Measurements from ENCODE around the gene DOK5.
A peak's percentile ranks its signal among the peaks of the same experiment; 100 is the strongest.

DOK5 gene

DNA sequence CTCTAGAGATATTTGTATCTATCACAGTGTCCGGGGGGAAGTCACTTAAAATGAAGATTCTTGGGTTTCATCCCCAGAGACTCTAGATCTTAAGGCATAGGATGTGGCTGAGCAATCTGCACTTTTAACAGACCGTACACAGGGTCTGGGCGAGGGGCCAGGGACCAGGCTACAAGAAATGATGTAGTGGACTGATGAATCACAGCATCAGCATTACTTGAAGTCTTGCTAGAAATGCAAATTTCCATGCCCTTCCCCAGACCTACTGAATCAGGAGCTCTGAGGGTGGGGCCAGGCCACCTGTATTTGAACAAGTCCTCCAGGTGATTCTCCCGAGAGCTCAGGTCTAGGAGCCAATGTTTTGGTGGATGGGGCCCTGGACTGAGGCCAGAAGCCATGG is 168.4 kb downstream of the DOK5 start:
- DNase-seq = peak in 1 of 56 donors; percentile 37

DNA sequence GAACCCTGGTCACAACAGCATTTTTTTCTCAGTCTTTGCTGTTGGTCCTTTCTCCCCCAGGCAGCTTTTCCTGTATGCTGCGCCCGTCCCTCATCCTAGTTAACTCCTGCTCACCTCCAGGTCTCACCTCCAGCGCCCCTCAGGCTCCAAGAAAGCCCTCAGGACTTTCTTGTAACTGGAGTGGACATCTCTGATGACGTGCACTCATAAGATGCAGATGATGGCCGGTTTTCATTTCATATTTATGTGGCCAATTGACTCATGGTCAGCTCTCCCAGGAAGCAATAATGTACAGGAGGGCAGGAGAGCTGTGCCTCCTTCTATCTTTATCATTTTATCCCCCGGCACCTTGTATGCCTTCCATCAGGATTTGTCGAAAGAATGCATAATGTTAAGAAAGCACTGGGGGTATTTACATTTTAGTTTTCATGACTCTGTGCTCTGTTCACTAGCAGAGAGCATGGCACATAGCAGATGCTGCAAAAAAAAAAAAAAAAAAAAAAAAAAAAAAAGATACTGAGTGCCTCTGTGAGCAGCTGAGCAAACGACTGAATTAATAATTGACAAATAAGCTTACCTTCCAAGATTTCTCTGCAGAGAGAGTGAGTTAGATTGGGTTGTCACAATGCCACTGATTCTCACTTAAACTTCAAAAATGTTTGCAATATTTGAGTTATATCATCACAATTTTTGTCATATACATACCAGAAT is 170.2 kb downstream of the DOK5 start:
- no peak for DNase-seq

DNA sequence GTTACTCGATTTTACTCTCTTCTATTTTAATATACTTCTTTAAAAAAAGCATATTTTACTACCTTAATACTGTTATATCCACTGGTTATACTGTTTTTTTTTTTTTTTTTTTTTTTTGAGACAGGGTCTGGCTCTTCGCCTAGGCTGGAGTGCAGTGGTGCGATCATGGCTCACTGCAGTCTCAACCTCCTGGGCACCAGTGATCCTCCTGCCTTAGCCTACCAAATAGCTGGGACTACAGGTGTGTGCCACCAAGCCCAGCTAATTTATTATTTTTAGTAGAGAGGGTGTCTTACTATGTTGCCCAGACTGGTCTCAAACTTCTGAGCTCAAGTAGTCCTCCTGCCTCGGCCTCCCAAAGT is 170.7 kb downstream of the DOK5 start:
- DNase-seq = no peak

DNA sequence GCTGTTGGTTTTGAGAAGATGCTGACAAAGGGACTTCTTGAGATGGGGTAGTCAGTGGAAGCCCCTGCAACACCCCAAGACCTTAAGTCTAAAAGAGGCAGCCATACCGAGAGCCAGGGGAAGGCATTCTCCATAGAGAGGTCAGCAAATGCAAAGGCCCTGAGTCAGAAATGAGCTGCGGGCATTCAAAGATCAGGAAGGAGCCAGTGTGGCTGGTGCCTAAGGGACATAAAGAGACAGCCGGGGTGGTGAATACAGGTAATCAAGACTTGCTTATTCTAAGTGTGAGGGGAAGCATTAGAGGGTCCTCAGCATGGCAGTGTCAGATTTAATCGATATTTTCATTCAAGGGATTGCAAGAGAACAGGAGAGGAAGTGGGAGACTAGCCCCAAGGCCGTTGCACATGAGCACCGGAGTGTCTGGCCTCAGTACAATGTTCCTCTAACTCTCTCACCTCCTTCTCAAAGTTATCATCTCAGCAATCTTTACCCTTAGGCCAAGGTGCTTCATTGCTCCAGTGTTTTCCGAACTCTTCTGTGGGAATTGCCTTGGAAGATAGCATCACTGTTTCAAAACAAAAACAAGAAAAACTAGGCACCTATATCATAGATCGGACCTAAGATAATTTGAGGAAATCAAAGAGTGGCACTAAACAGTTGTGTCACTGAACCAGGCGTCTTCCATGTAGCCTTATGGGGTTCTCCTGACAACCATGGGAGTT is 173.2 kb downstream of the DOK5 start:
- DNase-seq = no peak

DNA sequence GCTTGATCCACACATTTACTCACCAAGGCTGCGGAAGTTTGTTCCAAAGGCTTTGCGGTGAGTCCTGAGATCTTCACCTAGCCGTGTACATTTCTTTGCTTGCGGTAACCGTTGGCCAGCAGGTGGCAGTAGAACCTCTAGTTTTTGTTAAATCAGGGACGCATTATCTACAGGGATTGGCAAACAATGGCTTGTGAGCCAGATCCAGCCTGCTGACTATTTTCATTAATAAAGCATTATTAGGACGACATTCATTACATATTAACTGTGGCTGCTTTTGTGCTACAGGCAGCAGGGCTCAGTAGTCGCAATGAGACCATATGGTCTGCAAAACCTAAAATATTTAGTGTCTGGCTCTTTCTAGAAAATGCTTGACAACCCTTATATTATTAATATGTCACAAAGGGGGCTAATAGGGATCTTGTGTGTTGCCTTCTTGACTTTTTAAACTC is 174.1 kb downstream of the DOK5 start:
- peak in 49 of 56 donors; percentile 1 to 86 (median 43) for DNase-seq

DNA sequence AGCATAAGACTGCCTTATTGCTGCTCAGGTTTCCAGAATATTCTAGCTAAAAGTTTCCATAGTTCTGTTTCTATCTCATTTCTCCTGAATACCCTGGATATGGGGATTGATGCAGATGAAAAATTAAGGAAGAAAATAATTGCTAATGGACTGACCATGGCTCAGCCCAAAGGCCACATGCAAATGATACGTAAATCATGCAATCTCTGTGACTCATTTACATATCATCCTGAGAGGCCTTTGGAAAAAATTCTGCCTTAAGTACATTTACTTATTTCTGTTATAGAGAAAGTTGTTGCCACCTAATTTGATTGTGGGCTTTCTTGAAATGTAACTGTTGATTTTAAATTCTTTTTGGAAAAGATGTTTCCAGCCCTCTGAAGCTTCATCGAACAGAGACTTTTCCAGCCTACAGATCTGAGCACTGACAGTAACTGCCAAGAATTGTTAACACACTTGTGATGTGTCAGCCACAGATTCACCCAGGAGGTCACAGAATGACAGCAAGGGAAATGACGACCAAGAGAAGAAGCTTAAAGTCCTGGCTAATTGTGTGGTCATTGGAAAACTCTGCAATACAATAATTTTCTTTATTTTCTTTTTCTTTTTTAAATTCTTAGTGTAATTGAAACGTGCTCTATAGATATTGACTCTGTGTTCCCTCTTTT is 174.8 kb downstream of the DOK5 start:
- DNase-seq = no peak

DNA sequence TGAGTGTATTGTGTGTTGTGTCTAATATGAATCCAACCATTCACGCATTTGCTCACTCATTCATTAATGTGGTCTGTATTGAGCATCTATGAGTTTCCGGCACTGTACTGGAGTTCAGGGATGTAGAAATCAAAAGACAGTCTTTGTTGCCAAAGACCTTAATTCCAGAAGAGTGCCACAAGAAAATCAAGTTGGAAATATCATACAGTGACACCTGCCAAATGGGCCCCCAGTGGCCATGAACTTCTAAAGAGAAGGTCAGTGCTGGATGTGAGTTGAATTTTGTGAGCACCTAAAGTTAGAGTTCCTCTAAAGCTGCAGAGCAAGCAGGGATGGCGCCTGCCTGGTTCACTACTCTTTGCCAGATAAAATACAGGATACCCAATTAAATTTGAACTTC is 175.9 kb downstream of the DOK5 start:
- no peak for DNase-seq

DNA sequence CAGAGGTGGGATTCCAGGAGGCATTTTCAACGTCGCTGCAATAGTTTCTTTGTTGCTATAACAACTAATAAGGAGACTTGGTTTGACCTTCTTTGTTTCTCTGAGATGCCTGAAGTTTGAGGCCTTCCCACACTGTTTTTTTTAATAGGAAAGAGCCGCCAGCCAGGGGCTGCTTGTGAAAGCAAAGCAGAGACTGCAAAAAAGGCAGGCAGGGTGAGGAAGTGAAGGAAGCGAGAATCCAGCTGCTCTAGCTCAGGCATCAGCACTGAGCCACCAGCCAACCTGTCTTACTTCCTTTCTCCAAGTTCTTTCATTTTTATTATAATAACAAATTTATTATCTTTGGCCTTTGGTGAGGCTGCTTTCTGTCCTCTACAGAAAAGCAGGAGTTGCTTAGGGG is 179.1 kb downstream of the DOK5 start:
- no peak for DNase-seq

DNA sequence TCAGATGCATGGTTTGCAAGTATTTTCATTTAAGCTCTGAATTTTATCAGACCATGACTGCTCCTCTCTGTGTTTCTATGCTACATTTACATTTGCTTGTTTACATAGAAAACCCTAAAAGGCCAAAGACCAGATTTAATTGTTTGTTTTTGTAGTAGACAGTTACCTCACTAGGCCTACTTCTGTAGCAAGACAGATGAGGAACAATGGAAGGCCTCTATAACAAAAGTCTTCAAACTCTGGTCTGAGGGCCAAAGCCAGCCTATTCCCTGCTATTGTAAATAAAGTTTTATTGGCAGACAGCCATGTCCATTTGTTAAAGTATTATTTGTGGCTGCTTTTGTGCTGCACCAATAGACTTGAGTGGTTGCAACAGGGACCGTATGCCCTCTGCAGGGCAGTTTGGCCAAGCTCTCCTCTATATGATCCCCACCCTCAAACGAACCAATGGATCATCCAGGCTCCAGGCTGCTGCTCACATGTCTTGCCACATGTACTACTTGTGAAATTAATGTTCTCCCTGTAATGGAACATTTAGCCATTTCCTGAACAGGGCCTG is 182.0 kb downstream of the DOK5 start:
- DNase-seq = no peak

DNA sequence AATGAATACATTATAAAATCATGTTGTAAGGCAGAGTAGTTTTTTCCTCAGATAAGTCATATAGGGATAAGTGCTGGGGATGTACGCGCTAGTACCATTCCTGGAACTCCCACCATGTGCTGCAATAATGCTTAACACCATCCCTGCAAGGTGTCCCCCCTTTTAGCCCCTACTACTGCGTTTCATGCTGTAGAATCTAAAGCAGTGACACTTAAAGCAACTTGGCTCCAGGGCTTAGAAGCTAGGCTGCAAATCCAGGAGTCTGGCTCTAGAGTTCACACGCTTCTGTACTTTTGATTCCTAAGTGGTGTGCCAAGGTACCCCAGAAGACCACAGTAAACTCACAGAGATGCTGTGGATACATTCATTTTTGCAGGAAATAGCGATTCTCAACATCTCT is 183.1 kb downstream of the DOK5 start:
- DNase-seq = no peak

DNA sequence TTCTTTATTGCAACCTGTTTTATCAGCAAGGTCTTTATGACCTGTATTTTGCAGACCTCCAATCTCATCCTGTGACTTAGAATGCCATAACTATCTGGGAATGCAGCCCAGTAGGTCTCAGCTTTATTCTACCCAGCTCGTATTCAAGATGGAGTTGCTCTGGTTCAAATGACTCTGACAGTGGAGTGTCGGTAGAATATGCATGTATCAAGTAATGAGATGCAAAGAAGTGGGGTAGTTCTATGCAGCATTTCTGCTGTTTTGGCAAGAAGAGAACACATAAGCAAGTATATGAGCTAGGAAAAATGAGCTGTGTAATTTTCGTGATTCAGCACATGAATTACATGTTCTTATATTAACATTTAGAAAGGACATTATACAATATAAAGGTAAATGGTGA is 185.9 kb downstream of the DOK5 start:
- DNase-seq = no peak

DNA sequence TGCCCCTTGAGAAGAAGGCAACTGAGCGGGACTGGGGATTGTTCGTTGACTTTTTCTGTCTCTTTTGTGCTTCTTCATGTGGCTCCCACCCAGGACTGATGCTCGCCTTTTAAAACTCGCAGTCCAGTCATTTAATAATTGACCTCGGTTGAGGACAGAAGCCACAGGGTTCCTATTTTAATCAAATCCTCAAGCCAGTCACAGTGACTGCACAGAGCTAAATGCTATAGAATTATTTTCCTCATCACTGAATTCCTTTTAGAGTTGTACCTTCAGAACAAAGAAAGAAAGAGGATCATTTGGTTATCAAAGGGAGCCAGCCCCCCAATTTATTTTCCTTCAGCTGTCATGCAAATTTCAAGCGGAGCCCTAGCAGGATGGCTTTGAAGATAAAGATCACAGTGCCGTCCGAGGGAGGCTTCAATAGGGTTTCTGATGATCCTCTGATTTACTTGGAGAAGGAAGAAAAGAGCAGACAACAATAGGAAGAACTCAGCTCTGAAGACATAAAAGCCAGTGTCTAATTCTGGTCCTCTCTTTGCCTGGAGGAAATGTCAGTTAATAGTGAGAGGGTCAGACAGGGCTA is 186.6 kb downstream of the DOK5 start:
- DNase-seq = no peak

DNA sequence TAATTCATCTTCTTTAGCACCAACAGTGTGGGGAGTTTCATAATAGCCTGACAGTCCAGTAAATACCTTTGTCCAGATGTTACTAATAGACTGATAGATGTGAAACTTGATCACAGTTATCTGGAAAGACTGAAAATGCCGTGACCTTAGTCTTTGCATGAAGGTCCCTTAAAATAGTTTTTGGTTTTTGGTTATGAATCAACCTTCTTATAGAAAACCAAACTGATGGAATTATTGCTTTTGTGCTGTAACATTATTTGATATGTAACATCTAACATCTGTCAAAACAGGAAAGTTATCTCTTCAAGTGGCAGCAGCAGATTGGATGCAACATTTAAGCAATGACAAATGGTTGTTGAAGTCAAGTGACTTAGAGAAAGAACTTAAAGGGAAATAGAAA is 190.4 kb downstream of the DOK5 start:
- no peak for DNase-seq

DNA sequence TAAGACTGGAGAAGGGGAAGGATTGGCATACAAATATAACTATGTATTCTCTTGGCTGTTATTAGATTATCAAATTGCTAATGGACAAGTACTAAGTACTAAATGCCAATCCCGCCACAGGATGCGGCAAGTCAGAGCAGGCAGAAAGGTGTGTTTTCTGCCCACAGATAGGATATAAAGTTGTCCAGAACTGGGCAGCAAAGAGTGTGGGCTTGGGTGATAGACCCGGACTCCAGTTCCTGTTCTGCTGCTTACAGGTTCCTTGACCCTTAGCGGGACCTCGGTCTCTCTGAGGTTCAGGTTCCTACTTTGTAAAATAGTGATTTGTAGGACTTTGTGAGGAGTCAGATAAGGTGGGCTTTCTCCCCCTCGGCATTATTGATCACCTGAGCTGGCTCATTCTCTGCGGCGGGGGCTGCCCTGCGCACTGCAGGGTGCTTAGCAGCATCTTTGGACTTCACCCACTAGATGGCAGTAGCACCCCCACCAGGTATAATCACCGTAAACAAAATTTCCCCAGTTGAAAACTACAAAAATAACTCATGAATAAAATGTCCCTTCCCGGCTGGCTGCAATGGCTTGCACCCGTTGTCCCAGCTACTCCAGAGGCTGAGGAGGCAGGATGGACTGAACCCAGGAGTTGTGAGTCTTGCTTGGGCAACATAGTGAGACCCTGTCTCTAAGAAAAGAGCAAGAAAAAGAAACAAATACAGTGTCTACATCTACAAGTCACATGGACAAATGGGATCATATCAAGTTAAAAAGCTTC is 193.1 kb downstream of the DOK5 start:
- peak in 1 of 56 donors; percentile 16 for DNase-seq

DNA sequence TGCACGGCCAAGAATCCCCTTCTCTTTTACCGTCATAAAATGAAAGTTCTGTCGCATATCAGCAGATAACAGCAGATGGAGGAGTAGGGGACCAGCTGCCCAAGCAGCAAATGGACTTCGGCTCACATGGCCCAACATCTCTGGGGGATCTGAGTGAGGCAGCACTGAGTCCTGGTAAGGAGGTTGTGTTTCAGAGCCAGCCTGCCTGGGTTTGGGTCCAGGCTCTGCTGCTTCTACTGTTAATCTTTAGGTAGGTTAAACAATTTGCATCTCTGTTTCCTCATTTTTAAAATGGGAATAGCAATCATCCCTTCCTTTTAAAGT is 193.6 kb downstream of the DOK5 start:
- no peak for DNase-seq

DNA sequence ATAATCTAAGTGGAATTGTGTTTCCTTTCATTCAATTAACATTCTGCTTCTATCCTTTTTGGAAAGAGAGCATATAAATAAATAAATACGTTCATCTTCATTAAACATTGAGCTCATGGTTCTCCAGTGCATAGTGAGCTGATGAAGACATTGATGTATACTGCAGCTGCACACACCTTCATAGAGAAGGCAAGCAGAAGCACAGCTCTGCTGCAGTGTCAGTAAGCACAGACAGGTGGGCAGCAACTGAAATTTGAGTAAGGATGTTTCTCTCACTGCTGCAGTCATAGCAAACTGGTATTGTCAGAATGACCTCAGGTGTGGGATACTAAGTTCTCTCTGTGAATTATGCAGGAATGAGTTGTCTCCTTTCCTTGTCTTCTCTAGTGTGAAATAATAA is 202.9 kb downstream of the DOK5 start:
- no peak for DNase-seq

DNA sequence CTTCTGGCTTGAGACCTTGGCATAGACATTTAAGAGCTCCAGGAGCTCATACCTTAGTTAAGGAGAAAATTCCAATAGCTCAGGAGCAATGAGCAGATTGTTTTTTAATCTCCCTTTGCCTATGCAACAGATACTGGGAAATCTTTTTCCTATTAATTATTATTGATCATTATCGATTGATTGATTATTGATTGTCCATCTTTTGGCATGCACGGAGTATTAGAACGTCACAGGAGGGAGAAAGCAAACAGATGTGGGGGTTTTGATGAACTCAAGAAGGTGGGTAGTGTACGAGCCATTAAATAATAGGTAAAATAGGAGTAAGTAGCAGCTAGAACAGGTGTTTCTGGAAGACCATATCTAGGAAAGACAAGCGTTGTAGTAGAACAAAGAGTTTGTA is 205.0 kb downstream of the DOK5 start:
- DNase-seq = no peak

DNA sequence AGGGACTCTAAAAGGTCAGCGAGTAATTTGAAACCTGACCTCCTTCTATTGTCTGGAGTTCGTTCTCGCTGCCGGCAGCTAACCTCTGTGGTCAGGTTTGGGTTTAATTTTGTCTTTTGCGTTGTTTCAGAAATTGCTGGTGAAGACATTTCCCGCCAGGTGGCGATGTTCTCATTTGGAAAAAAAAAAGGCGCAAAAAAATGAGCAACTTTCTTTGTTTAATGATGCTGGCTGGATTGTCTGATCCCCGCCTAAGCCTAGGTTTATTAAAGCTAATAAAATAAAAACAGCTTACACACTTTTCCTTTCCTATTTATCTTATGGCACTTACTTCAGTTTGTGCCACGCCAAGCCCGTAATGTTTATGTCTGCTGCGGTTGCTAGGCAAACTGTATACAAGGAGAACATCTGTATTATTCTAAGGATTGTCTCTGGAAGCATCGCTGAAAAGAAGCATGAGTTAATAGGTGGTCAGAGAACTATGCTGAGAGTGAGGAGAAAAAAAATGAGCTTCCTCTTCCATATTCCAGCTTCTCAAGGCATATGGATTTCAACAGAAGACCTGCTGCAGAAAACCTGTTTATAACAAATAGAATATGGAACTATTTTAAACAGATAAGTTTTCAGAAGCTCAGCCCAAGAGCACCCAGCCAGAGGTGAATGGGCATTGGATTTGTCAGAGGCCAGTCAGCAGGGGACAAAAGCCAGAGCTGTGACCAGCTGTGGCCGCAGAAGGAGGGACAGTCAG is 205.7 kb downstream of the DOK5 start:
- peak in 8 of 56 donors; percentile 0 to 16 (median 2) for DNase-seq

DNA sequence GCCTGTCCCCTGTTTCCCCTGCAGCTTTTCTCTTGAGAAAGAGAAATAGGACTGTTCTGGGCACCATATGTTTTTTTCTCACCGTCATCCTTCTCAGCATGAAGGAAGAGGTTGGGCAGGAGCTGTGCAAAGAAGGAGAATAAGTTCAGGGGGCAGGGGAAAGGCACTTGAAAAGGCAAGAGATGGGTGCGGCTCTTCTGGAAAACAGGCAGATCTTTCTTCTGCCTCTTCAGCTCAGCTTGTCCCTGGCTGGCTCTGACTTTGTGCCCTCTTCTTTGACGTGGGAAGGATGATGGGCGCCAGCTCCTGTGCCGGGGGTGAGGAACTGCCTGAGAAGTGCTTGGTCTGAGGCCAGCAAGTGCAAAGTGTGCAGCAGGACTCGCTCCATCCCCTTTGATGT is 206.5 kb downstream of the DOK5 start:
- no peak for DNase-seq

DNA sequence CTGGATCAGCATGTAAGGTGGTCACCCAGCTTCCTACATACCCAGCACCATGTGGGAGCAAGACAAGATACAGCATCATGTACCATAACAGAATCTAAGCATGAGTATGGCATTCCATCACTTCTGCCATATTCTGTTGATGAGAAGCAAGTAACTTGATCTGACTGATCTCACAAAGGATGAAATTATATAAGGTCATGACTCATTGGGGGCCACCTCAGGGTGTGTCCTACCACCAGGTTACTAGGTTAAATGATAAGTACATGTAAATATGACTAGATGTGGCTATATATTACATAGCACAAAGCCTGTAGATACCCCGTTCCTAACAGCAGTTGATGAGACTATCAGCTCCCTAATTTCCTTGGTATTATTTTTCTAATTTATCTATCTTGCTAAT is 213.1 kb downstream of the DOK5 start:
- DNase-seq = no peak

DNA sequence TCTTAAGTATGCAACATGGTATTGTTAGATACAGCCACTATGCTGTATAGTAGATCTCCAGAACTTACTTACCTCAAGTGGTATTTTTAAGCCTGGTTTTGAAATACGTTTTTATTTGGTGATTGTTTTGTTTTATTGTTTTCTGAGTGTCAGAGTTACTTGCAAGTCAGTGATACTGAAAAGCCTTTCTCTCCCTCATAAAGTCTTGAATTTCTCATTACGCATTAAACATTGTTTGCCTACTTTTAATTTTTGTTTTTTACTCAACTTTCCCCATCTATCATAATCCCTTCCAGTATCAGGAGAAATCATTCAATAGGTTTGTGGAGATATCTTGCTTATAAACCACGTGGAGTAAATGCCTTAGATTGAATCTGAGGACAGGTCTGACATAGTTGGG is 214.9 kb downstream of the DOK5 start:
- no peak for DNase-seq

Measured in amygdala (tissue), 56 donors.